HG03097 (cell line): ENCODE data around the gene GPAT2.
"Not testable (repeated sequence)": the region's sequence is repeated elsewhere in the genome, so short reads cannot be mapped to it uniquely, and the experiment has no call there.

Experiments used
- ATAC-seq: cut with Tn5 transposase; IDR thresholded peaks from one replicate; pipeline ENCODE4 v1.9.1; 2021; ENCODE audit not compliant: unreplicated experiment, low FRiP score

The GPAT2 gene, protein sequence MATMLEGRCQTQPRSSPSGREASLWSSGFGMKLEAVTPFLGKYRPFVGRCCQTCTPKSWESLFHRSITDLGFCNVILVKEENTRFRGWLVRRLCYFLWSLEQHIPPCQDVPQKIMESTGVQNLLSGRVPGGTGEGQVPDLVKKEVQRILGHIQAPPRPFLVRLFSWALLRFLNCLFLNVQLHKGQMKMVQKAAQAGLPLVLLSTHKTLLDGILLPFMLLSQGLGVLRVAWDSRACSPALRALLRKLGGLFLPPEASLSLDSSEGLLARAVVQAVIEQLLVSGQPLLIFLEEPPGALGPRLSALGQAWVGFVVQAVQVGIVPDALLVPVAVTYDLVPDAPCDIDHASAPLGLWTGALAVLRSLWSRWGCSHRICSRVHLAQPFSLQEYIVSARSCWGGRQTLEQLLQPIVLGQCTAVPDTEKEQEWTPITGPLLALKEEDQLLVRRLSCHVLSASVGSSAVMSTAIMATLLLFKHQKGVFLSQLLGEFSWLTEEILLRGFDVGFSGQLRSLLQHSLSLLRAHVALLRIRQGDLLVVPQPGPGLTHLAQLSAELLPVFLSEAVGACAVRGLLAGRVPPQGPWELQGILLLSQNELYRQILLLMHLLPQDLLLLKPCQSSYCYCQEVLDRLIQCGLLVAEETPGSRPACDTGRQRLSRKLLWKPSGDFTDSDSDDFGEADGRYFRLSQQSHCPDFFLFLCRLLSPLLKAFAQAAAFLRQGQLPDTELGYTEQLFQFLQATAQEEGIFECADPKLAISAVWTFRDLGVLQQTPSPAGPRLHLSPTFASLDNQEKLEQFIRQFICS

DNA sequence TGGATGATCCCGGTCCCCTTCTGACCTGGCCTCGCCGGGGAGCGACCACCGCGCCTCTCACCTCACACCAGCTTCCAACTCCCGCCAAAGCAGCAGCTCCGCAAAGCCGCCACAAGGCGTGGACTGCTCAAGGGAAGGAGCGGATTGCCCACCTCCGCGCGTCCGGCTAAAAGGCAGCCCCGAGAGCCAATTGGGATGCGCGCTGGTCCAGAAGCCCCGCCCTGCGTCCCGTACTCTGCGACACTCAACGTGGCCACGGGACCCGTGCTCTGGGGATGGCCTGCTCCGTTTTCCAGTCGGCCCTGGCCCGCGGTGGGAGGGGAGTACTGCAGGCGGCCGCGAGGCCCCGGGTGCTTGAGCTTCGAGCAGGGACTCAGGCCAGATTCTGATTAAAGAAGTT lies at the start of gene GPAT2:
Gene GPAT2, minus strand, starts transcription at position 125 of the 400 bp plus-strand sequence. CDS start 2,557 bp downstream, outside the sequence.
- ATAC-seq, result not testable (repeated sequence)

DNA sequence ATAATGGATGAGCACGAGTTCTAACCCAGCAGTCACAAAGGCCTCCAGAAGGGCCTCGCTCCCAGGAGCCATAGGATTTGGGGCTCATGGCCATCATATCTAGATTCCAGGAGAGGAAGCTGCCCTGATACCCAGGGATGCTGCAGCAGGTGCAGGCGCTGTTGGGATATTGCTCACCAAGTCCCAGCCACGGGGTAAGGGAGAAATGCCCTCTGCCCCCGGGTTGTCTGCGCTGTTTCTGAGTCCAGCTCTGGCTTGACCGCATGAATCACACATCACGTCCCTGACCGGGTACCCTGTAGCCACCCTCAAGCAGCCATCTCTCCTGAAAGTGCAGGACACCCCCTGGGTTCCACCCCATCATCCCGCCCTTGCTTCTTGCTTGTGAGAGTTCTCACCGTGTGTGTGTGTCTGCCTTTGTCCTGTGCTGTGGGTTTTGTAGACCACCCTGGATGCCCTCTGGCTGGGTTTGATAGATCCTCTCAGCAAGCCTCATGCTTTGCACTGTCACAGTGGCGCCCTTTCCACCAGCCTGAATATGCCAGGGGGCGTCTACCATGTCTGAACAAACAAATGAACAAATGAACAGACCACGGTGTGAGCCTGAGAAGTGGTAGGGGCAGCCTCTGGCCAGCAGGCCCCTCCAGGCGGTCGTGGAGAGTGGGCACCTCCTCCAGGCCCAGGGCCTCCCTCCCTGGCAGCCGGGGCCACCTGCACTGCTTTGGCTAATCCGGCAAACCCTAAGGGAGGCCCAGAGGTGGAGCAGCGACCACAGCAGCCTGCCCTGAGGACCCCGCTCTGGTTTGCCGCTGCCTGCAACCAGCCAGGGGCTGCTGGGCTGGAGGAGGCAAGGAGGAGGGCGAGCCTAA lies 49.5 kb upstream of the GPAT2 start:
- no peak for ATAC-seq

DNA sequence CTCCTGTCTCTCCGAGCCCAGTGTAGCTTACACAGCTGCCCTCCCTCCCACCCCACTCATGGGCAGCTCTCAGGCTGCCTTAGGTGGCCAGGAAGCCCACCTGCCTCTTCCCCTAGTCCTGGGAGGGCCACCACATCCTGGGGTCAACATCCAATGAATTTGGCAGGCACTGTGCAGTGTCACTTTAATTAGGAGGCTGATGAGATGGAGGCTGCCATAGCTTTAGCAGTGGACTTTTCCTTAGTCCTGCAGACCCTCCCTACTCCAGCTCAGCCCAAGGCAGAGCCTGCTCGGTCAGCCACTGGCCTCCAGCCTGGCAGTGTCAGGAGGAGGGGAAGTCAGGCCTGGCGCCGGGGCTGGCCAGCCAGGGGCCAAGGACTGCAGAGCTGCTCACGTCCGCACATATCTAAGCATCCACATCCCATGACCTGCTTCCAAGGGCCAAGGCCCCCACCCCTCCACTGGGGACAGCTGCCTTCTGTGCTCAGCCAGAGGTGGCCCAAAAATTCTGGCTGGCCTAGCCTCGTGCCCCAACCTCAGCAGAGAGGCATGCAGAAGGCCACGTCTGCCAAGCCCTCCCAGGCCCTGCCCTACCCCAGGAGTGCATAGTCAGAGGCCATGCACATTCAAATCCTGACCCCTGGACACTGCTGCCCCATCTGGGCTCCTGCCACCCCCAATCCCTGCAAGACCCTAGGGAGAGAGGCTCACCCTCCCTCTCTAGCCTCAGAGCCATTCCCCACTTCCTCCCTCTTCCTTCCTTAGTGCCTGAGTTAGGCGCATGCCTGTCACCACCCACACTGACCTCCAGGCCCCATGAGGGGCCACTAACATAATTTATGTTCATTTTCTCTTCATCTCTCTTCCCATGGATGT lies 48.6 kb upstream of the GPAT2 start:
- ATAC-seq, result no peak

DNA sequence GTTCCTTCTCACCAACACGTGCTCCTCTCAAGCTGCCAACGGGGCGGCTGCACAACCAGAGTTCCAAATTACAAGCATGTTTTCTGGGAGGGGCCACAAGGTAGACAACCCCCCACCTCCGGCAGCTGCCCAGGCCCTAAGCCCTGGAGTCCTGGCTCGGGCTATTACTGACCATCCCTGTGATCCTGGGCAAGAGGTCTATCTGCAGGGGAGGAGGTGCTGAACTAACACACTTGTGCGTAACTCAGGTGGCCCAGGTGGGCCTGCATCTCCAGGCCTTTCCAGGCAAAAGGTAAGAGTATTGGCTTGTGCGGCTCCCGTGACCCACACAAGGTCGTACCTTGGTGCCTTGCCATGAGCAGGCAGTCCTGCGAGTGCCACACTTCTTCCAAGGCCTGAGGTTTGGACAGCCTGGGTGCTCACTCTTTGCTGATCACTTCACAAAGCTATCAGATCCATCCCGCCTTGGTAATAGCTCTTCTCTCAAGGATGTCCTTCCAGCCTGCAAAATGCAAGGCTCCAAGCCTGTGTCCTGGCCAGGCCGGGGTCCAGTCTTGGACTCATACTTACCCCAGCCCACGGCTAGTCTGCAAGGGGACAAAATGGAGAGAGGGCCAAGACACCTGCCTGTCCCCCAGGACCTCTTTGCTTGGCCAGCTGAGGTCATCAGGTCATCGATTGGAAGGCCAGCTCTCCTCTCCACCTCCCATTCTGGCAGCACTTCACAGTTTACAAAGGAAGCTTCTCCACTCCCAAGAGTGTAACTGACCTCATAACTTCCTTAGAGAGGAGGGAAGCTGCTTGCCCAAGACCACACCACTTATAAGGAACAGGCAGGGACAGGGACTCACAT lies 47.7 kb upstream of the GPAT2 start:
- ATAC-seq, result no peak

DNA sequence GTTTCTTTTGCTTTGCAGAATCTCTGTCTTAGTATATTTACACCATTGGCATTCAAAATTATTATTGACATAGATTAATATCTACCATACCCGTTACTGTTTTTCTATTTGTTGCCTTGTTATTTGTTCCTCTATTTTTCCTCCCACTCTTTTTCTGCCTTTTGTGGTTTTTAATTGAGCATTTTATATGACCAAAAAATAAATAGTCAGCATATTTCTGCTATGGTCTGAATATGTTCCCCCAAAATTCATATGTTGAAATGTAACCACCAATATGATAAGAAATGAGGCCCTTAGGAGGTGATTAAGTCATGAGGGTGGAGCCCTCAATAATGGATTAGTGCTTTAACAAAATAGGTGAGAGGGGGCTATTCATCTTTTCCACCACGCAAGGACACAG lies 46.3 kb upstream of the GPAT2 start:
- ATAC-seq, result no peak

DNA sequence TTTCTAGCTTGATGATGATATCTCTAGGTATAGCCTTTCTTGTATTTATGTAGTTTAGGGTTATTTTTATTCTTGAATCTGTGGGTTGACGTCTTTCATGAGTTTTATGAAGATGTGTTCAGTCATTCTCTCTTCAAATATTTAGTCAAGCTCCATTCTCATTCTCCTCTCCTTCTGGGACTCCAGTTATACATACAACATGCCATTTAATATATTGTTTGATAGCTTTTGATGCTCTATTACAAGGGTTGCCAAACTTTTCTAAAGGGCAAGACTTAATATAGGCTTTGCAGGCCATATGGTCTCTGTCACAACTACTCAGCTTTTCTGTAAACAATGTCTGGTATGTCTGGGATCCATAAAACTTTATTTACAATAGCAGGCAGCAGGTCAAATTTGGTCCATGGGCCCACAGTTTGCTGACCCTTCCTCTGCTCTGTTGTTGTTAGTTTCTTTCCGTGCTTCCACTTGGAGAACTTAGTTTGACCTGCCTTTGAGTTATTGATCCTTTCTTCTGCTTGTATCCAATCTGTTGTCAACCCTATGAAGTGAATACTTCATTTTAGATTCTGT lies 40.6 kb upstream of the GPAT2 start:
- no peak for ATAC-seq

DNA sequence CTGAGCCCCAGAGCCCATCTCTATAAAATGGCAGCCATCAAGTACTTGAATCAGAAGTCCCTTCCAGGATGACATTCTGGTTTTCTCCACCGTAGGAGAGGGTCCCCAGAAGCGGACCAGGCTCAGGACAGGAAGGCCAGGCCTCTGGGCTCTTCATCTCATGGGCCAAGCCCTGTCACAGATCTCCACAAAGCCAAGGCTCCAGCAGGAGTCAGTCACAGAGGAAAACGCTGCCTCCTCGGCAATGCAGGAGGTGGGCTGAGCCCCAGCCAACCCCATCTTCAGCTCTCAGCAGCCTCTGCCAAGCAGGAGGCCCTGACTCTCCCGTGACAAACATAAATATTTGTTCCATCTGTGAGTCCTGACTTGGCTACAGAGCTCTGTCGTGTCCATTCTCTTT lies 39.4 kb upstream of the GPAT2 start:
- ATAC-seq, result no peak

DNA sequence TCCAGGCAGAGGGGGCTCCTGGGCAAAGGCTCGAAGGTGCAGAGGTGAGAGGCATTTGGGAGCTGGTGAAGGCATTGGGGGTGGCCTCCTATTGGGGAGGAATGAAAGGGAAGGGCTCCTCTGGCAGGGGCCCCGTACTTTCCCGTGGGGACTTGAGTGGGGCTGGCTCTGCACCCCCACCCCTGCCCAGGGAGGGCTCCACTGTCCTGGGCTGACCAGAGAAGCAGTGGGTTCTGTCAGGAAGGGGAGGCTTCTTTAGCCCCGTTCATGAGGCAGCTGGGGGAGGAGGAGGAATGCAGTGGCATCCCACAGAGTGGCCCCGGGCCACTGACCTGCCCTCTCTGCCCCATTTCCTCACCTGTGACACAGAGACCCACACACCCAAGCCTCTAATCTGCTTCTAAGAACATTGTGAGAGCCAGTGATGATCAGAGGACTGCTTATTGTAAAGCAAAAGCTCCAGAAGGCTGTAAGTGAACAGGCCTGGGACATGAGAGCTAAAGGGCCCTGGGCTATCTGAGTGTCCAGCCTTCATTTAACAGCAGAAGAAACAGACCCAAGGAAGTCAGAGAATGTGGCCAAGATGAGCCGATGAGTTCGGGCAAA lies 38.6 kb upstream of the GPAT2 start:
- no peak for ATAC-seq

DNA sequence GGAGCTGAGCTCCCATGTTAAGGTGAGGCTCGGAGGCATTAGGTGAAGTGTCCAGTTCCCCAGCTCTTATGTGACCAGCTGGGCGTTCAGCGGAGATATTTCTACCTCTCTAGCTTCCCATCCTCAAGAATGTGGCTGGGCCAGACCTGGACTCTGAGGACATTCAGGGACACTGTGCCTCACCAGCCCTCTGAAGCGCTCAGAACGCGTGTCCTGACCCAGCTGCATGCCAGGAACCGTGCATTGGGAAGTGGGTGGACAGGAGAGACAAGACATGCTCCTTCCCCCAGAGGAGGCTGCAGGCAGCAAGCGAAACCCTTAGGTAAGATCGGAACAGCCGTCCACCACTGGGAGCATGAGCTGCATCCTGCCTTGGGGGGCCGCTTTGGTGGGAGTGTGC lies 38.0 kb upstream of the GPAT2 start:
- no peak for ATAC-seq

DNA sequence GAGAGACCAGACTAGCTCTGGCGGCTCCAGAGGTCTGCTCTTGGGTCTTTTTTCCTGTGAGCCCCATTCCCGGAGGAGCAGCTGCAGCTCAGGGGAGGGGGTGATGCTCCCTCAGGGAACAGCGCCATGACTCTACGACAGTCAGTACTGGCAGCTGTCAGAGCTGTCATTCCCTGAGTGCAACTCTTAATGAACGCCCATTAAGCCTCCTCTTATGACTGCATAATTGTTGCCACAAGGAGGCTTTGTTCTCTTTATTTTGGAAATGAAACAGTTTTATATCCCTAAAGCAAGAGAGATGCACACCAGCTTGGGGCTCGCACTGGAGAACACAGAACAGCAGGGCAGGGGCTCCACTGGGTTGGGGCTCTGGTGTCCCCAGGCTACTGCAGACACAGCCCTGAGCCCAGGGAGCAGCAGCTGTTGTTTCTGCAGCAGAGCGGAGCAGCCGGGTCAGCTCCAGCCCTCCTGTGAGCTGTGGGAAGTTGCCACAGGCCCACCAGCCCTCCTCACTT lies 37.3 kb upstream of the GPAT2 start:
- not testable (repeated sequence) for ATAC-seq

DNA sequence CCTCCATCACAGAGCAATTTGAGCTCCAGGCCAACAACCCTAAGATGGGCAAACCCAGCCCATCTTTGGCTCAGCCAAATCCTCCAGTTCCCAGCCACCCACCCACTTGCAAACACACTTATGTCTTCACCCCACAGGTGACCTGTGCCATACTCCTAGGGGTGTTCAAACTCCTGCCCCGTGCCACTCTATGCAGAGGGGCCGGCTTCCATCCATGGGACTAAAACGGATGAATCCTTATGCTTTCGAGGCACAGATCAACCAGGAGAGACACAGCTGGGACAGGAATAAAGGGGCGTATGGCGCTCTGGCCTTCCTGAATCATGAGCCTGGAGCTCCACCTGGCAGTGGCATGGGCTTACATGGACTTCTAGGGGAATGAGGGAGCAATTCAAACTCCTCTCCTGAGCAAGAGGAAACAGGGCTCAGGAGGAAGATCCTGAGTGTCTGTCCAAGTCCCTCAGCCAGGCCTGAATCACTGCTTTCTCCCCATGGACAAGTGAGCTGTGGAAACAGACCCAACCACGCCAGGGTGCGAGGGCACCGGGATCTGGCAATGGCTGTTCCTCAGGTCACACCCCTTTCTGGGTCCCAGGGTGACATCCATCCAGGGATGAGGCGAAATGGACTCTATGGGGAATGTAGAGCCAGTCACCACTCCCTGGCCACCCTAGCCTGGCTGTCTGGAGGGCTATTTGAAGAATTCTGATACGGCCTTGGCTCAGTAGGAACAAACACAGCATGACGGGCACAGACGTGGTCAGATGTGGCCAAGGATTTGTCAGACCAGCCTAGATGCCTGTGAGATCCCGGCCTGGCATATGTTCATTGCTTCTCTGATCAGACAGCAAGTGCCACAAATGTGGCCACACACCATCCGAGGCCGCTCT lies 36.6 kb upstream of the GPAT2 start:
- ATAC-seq, result not testable (repeated sequence)

DNA sequence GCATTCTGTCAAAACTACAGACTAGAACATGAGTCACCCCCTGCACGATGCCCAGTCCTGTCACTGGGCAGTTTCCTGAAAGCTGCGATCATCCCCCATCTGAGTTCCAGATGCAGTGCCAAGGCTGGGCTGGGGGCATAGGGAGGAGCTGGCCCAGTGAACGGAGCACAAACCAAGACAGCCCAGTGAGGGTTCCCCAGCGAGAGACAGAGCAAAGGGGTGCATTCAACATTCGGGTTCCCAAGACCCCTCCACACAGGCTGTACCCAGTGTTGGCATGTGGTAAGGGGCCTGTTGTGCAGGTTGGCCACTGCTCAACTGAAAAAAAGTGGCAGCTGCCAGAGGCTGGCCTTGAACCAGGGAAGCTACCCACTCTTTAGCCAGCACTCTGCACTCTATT lies 35.6 kb upstream of the GPAT2 start:
- ATAC-seq, result not testable (repeated sequence)

DNA sequence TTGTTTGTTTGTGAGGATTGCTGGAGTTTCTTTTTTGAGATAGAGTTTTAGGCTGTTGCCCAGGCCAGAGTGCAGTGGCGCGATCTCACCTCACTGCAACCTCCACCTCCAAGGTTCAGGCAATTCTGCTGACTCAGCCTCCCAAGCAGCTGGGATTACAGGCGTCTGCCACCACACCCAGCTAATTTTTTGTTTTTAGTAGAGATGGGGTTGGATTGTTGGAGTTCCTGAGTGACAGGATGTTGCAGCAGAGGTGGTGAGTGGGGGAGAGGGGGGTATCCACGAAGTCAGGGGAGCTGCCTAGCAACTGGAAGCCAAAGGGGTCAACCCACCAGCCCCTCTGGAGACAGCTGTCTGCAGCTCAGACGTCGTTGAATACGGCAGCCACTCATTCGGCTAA lies 35.2 kb upstream of the GPAT2 start:
- ATAC-seq, result not testable (repeated sequence)

DNA sequence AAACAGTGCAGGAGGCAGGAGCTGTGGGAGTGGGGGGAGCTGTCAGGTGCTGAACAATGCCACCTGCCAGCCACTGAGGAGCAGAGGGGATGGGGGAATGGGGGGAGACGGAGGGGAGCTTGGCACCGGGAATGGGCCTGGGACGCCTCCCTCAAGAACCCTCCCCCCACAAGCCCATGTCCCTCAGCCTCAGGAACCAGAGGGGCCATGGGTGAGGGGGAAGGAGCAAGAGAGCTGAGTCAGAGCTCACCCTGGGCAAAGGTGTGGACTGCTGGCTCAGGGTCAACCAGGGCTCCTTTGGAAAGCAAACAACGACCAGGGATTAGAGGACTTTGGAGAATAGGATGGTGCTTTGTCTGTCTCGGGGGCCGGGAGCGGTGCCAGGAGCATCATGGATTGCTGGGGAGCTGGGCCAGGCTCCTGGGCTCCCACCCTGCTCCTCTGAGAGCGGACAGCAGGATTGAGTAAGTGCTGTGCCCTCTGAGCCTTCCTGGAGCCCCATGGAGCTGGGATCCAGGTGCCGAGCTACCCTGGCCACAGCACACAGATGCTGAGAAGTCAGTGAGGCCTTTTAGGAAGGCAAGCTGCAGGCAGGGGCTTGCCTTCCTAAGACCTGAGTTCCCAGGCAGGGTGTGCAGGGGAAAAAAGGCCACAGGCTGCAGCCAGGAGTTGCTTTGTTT lies 33.3 kb upstream of the GPAT2 start:
- not testable (repeated sequence) for ATAC-seq

DNA sequence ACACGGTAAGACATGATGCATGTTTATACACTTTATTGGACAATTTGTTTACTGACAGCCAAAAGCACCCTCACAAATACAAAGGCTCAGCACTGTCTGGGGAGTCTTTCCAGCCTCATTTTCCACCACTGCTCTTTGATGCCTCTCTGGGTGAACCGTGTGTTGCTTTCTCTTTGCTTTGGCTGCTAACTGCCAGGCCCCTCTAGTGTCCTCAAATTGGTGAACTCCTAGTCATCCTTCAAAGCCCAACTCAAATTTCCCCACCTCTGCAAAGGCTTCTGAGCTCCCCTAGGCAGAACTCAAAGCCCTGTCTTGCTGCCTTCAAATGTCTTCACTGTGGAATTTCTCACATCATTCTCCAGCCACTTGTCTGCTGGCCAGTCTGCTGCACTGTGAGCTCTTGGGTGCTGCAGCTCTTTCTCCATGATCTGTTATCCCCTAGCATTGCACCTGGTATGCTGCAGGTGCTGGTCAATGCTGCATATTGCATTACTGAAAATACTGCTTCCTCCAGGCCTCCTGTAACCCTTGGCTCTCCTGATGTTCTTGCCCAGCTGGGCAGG lies 32.5 kb upstream of the GPAT2 start:
- ATAC-seq, result not testable (repeated sequence)

DNA sequence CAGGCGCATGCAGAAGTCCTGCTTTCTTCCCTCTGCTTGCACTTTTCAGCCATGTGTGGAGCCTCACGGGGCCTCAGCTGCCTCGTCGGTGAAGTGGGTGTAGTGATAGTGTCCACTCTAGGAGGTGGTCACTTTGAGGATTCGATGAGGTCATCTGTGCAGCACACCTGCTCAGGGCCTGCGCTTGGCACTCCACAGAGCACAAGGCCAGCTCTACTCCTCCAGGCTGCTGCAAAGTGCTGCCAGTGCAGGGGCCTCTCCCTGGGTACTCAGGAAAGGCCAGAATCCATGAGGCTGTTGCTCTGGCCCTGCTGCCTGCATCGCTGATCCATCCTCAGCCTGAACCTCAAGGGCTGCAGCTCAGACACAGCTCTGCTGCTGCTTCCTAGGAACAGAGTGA lies 31.8 kb upstream of the GPAT2 start:
- not testable (repeated sequence) for ATAC-seq
